Measurements from ENCODE around the gene LYAR. TPM values are rescaled to one million over a fixed set of nuclear protein-coding genes. Genes with fewer than 3 reads are reported as not detected.

The LYAR gene
- total RNA-seq, 4 donors from 2014 or later = 4.7 to 16.1 (median 10.3) TPM

DNA sequence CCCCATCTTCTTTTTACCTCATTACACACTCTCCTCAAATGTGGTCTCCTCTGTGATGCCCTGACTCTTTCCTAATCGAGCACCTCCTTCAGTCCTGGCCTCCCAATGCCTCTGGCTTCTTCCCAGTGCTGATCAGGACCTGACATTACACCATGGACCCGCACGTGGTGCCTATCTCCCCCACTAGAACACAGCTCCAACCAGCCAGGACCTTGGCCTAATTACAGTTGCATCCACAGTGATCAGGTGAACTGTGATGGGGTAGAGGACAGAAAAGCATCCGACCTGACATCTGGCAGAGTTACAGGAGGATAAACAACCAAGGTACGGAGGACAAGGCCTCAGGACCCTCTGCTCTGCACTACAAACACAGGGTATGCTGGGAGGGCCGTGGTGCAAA lies 12.4 kb downstream of the LYAR start:
- TF ChIP-seq EP300 (IDR thresholded peaks at IDR 0.05) = no peak
- TF ChIP-seq, protein P1, sequence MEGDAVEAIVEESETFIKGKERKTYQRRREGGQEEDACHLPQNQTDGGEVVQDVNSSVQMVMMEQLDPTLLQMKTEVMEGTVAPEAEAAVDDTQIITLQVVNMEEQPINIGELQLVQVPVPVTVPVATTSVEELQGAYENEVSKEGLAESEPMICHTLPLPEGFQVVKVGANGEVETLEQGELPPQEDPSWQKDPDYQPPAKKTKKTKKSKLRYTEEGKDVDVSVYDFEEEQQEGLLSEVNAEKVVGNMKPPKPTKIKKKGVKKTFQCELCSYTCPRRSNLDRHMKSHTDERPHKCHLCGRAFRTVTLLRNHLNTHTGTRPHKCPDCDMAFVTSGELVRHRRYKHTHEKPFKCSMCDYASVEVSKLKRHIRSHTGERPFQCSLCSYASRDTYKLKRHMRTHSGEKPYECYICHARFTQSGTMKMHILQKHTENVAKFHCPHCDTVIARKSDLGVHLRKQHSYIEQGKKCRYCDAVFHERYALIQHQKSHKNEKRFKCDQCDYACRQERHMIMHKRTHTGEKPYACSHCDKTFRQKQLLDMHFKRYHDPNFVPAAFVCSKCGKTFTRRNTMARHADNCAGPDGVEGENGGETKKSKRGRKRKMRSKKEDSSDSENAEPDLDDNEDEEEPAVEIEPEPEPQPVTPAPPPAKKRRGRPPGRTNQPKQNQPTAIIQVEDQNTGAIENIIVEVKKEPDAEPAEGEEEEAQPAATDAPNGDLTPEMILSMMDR (IDR thresholded peaks at IDR 0.05) = no peak
- no peak for TF ChIP-seq POLR2A (IDR thresholded peaks at IDR 0.05)
- WGBS, 2 donors = 72 to 78% methylated on average over 6 of the region's 6 CpGs
- H3K9me3 ChIP-seq = no peaks in the 10 kb centered on the region
- H3K4me1 ChIP-seq = no peaks in the 10 kb centered on the region
- H3K27ac ChIP-seq = no peak overlapping the region
- H3K27me3 ChIP-seq = no peaks in the 10 kb centered on the region
- H3K4me3 ChIP-seq = no peak overlapping the region
- DNase-seq (ENCODE audit: low spot score in 2 of 2) = no peak
- H3K36me3 ChIP-seq = peaks cover 4 to 100% (median 17%) of the 10 kb centered on the region in 3 donors

DNA sequence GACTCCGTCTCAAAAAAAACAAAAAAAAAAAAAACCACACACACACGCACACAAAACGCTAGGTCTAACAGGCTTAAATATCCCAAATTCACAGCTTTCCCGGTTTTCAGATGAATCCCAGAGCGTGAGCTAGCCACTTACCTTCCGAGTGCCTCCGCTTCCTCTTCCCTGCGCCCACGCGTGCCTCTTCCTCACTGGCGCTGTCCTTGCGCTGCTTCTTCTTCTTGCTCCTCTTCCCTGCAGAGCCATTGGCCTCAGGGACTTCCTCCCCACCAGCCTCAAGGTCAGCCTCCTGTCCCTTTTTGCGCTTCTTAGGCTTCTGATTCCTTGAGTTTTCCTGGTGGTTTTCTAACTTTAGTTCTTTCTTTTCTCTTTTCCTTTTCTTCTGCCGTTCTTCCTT lies 15.7 kb downstream of the LYAR start:
- H3K27ac ChIP-seq = no peak overlapping the region
- DNase-seq (ENCODE audit: low spot score in 2 of 2) = no peak
- no peaks in the 10 kb centered on the region for H3K27me3 ChIP-seq
- WGBS, 2 donors = 89 to 97% methylated on average over 14 of the region's 14 CpGs
- H3K4me3 ChIP-seq = no peak overlapping the region
- H3K4me1 ChIP-seq = no peaks in the 10 kb centered on the region
- H3K9me3 ChIP-seq = no peaks in the 10 kb centered on the region
- H3K36me3 ChIP-seq = peaks cover 2 to 91% (median 16%) of the 10 kb centered on the region in 3 donors
- TF ChIP-seq, protein P1 (IDR thresholded peaks at IDR 0.05) = no peak
- TF ChIP-seq POLR2A (IDR thresholded peaks at IDR 0.05) (no peak), EP300 (IDR thresholded peaks at IDR 0.05) (no peak)

DNA sequence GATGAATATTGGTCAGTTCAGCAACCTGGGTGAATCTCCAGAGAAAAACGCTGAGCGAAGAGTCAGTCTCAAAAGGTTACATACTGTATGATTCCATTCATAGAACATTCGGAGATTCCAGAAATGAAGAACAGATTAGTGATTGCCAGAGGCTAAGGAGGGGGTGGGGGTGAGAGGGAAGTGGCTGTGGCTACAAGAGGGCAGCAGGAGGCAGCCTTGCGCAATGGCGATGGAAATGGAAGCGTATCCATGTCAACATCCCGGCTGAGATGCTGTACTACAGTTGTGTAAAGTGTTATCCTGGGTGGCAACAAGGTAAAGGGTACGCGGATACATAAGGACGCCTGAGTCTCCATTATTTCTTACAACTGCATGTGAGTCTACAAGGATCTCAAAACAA lies 18.0 kb downstream of the LYAR start:
- Histone ChIP-seq H3K27ac (no peak overlapping the region), H3K4me1 (no peaks in the 10 kb centered on the region), H3K36me3 (peaks cover 0 to 91% (median 13%) of the 10 kb centered on the region in 3 donors), H3K9me3 (no peaks in the 10 kb centered on the region), H3K4me3 (no peak overlapping the region), H3K27me3 (no peaks in the 10 kb centered on the region)
- WGBS, 2 donors = 84% methylated on average over 10 of the region's 10 CpGs
- no peak for DNase-seq (ENCODE audit: low spot score in 2 of 2)
- TF ChIP-seq, protein P1 (IDR thresholded peaks at IDR 0.05) = no peak
- TF ChIP-seq EP300 (IDR thresholded peaks at IDR 0.05) (no peak), POLR2A (IDR thresholded peaks at IDR 0.05) (no peak)

DNA sequence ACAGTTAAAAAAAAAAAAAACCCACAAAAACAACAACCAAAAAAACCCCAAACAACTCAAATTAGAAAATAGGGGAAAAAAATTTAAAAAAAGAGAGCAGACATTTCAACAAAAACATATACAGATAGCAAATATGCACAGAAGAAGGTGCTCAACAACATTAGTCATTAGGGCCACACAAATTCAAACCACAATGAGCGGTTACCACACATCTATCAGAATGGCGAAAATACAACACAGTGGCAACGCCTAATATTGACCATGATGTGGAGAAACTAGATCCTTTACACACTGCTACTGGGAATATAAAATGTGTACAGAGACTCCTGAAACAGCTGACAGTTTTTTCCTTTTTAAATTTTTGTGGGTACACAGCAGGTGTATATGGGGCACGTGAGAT lies 19.4 kb downstream of the LYAR start:
- H3K36me3 ChIP-seq = peaks cover 0 to 84% (median 13%) of the 10 kb centered on the region in 3 donors
- no peaks in the 10 kb centered on the region for H3K4me1 ChIP-seq
- TF ChIP-seq POLR2A (IDR thresholded peaks at IDR 0.05) (no peak), EP300 (IDR thresholded peaks at IDR 0.05) (no peak)
- TF ChIP-seq, protein P1 (IDR thresholded peaks at IDR 0.05) = no peak
- H3K27me3 ChIP-seq = no peaks in the 10 kb centered on the region
- H3K9me3 ChIP-seq = no peaks in the 10 kb centered on the region
- WGBS, 2 donors = 71 to 81% methylated on average over 4 of the region's 4 CpGs
- H3K27ac ChIP-seq = no peak overlapping the region
- no peak for DNase-seq (ENCODE audit: low spot score in 2 of 2)
- no peak overlapping the region for H3K4me3 ChIP-seq

DNA sequence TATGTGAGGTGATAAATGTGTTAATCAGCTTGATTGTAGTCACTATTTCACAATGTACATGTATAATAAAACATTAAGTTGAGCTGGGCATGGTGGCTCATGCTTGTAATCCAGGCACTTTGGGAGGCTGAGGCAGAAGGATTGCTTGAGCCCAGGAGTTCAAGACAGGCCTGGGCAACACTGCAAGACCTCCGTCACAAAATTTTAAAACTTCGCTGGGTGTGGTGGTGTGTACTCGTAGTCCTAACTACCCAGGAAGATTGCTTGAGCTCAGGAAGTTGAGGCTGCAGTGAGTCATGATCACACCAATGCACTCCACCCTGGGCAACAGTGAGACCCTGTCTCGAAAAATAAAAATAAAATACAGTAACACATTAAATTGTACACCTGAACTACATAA lies 20.1 kb downstream of the LYAR start:
- H3K27me3 ChIP-seq = no peaks in the 10 kb centered on the region
- TF ChIP-seq POLR2A (IDR thresholded peaks at IDR 0.05) = no peak
- TF ChIP-seq EP300 (IDR thresholded peaks at IDR 0.05) = no peak
- TF ChIP-seq, protein P1 (IDR thresholded peaks at IDR 0.05) = no peak
- H3K4me1 ChIP-seq = no peaks in the 10 kb centered on the region
- H3K4me3 ChIP-seq = no peak overlapping the region
- peak overlapping the region in 1 of 4 donors; percentile 34 for H3K27ac ChIP-seq
- H3K9me3 ChIP-seq = no peaks in the 10 kb centered on the region
- DNase-seq (ENCODE audit: low spot score in 2 of 2) = no peak
- 78 to 83% methylated on average over 4 of the region's 4 CpGs for WGBS, 2 donors
- H3K36me3 ChIP-seq = peaks cover 0 to 77% (median 13%) of the 10 kb centered on the region in 3 donors

Measured in tibial nerve (tissue), 4 donors.